WERI-Rb-1 (cell line): Measurements from ENCODE around the gene RAB13.

Experiments
- DNase-seq: peaks from one replicate; pipeline ENCODE4 v3.0.0-alpha.2; 2020
- H3K27ac ChIP-seq: fragments of 250-450 bp; sonication (Bioruptor Pico); 2 replicates; pipeline ENCODE4 v1.5.1; 2020; ENCODE audit warnings: mild to moderate bottlenecking, moderate library complexity
- H3K27me3 ChIP-seq: fragments of 250-450 bp; sonication (Bioruptor Pico); 2 replicates; pipeline ENCODE4 v1.5.1; 2021; ENCODE audit warnings: mild to moderate bottlenecking, low read depth, moderate library complexity; ENCODE audit not compliant: insufficient read depth, severe bottlenecking
- H3K36me3 ChIP-seq: fragments of 250-450 bp; sonication (Bioruptor Pico); 2 replicates; pipeline ENCODE4 v1.5.1; 2020; ENCODE audit warnings: mild to moderate bottlenecking, moderate library complexity
- H3K4me3 ChIP-seq: 2 replicates; pipeline ENCODE4 v1.5.1; 2011; ENCODE audit warnings: low read depth, mild to moderate bottlenecking, control low read depth, low read length
- H3K9me3 ChIP-seq: fragments of 250-450 bp; sonication (Bioruptor Pico); 2 replicates; pipeline ENCODE4 v1.5.1; 2021; ENCODE audit warnings: mild to moderate bottlenecking, moderate library complexity; ENCODE audit not compliant: severe bottlenecking
- CTCF ChIP-seq: IDR thresholded peaks from 2 replicates; pipeline ENCODE4 v1.5.1; 2011; ENCODE audit warnings: low read depth, mild to moderate bottlenecking, control low read depth, inconsistent platforms, low read length

The RAB13 gene

GRCh38 chr1:153956997-153957715 lies 29.0 kb downstream of the RAB13 start:
- Histone ChIP-seq H3K36me3 (peaks cover 71% of the 10 kb centered on the region), H3K9me3 (no peaks in the 10 kb centered on the region), H3K4me3 (peak overlapping the region; percentile 78), H3K27me3 (no peaks in the 10 kb centered on the region), H3K27ac (peak overlapping the region; percentile 77)
- no peak for DNase-seq
- TF ChIP-seq CTCF = no peak

- H3K27me3 ChIP-seq = no peaks in the 10 kb centered on the region
- H3K27ac ChIP-seq = no peak overlapping the region
- DNase-seq = no peak
- H3K36me3 ChIP-seq = peaks cover 71% of the 10 kb centered on the region
- H3K9me3 ChIP-seq = no peaks in the 10 kb centered on the region
- no peak overlapping the region for H3K4me3 ChIP-seq
- no peak for TF ChIP-seq CTCF
Measured at GRCh38 chr1:153954826-153955225, 31.3 kb downstream of the RAB13 start.

GRCh38 chr1:153953859-153954365 lies 32.2 kb downstream of the RAB13 start:
- peaks cover 71% of the 10 kb centered on the region for H3K36me3 ChIP-seq
- H3K27ac ChIP-seq = no peak overlapping the region
- no peak overlapping the region for H3K4me3 ChIP-seq
- DNase-seq = no peak
- no peaks in the 10 kb centered on the region for H3K9me3 ChIP-seq
- no peaks in the 10 kb centered on the region for H3K27me3 ChIP-seq
- no peak for TF ChIP-seq CTCF

- Histone ChIP-seq H3K4me3 (no peak overlapping the region), H3K27me3 (no peaks in the 10 kb centered on the region), H3K9me3 (no peaks in the 10 kb centered on the region), H3K27ac (no peak overlapping the region), H3K36me3 (peaks cover 87% of the 10 kb centered on the region)
- no peak for DNase-seq
- no peak for TF ChIP-seq CTCF
Measured at GRCh38 chr1:153951801-153952200, 34.3 kb downstream of the RAB13 start.

- Histone ChIP-seq H3K36me3 (peaks cover 87% of the 10 kb centered on the region), H3K27me3 (no peaks in the 10 kb centered on the region), H3K4me3 (no peak overlapping the region), H3K9me3 (no peaks in the 10 kb centered on the region), H3K27ac (no peak overlapping the region)
- no peak for DNase-seq
- TF ChIP-seq CTCF = no peak
Measured at GRCh38 chr1:153951183-153951582, 35.0 kb downstream of the RAB13 start.
